Peyer's patch (tissue), 4 donors: Measurements from ENCODE around the gene ANKRD45.

Source experiments
- CTCF ChIP-seq, 6 experiments: fragments of 450-650 bp in 4 of 6; fragments of 200-600 bp in 2 of 6; sonication (generic) in 1 of 6; IDR thresholded peaks; one replicate each; pipeline ENCODE4 v1.5.1; 2017 to 2019; ENCODE audit warnings: antibody characterized with exemption in 6 of 6, mild to moderate bottlenecking in 3 of 6, moderate library complexity in 1 of 6
- POLR2A ChIP-seq, 2 donors: fragments of 450-650 bp; IDR thresholded peaks; one replicate each; pipeline ENCODE4 v1.5.1; 2017; ENCODE audit warnings: antibody characterized with exemption in 2 of 2, mild to moderate bottlenecking in 2 of 2, moderate library complexity in 2 of 2

- no peak for TF ChIP-seq CTCF (IDR thresholded peaks at IDR 0.05)
- TF ChIP-seq POLR2A (IDR thresholded peaks at IDR 0.05): no peak
These were observed 108.4 kb downstream of the ANKRD45 start for GRCh38 chr1:173561263-173561662.
